ENCODE data around the gene RNF144A. TPM values are rescaled to one million over a fixed set of nuclear protein-coding genes. Genes with fewer than 3 reads are reported as not detected.

RNF144A gene
- total and polyA plus RNA-seq, 2 of the 13 experiments (the other 11 are each of a cell fraction or from before 2014, with no cell fraction given), result 13.9 to 16.5 TPM

DNA sequence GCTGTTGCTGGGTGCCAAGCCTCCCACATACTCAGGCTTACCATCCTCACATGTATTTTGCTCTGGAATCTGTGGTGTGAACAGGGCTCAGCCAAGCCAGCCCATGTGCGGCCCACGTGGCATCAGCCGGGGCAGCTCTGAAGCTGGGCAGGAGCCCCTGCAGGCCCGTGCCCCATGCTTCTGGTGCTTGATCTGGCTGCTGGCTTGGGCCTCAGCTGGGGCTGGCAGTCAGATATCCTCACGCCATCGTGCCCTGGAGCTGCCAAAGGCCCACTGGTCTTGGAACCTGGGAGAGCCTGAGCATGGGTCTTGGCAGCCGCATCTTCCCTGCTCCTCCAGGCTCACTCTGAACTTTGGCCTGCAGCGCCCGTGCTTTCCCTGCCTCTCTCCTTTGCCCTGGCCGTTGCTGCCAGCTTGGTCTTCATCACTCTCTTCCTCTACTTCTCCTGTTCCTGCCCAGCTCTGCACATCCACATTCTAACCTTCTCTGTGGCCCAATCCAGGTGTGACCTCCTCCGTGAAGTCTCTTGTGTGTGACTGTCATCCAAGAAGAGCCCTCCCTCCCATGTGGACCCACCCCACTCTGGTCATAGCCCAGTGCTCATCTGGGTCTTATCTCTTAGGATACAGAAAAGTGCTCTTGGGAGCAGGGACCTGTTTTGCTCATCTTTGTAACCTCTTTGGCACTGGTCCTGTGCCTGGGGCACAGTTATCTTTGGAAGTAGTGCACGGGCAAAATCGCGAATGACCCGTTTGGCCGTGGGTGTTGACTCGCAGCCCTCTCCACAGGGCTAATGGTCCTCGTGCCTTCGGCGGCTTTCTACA lies 116.1 kb downstream of the RNF144A start:
- H3K36me3 ChIP-seq (replicated peaks in 1 of 2; ENCODE audit: control insufficient read depth in 1 of 2, insufficient read depth in 2 of 2, low read length in 2 of 2), result peaks cover 5 to 17% of the 10 kb centered on the region in 2 experiments; a peak in 3 of 5 replicates
- TF ChIP-seq, protein P1, sequence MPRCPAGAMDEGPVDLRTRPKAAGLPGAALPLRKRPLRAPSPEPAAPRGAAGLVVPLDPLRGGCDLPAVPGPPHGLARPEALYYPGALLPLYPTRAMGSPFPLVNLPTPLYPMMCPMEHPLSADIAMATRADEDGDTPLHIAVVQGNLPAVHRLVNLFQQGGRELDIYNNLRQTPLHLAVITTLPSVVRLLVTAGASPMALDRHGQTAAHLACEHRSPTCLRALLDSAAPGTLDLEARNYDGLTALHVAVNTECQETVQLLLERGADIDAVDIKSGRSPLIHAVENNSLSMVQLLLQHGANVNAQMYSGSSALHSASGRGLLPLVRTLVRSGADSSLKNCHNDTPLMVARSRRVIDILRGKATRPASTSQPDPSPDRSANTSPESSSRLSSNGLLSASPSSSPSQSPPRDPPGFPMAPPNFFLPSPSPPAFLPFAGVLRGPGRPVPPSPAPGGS (CRISPR knock-in tag; IDR thresholded peaks at IDR 0.05), result 0 out of 2 replicates have a peak, but pooled peaks have one; percentile 21
- TF ChIP-seq, protein P2, sequence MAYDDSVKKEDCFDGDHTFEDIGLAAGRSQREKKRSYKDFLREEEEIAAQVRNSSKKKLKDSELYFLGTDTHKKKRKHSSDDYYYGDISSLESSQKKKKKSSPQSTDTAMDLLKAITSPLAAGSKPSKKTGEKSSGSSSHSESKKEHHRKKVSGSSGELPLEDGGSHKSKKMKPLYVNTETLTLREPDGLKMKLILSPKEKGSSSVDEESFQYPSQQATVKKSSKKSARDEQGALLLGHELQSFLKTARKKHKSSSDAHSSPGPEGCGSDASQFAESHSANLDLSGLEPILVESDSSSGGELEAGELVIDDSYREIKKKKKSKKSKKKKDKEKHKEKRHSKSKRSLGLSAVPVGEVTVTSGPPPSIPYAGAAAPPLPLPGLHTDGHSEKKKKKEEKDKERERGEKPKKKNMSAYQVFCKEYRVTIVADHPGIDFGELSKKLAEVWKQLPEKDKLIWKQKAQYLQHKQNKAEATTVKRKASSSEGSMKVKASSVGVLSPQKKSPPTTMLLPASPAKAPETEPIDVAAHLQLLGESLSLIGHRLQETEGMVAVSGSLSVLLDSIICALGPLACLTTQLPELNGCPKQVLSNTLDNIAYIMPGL (CRISPR knock-in tag; IDR thresholded peaks at IDR 0.05; ENCODE audit: borderline replicate concordance in 1 of 2, low read depth in 1 of 2), result no peak
- TF ChIP-seq IKZF4 (CRISPR knock-in tag; IDR thresholded peaks at IDR 0.05; ENCODE audit: borderline replicate concordance, low read depth, not compliant biosample characterization), result no peak
- no peaks in the 10 kb centered on the region for H3K9me3 ChIP-seq (ENCODE audit: low read length)
- no peaks in the 10 kb centered on the region for H3K79me2 ChIP-seq (ENCODE audit: insufficient read depth, low read length)
- BruUV-seq (replicated peaks), result no TSS peak
- H3K27ac ChIP-seq (ENCODE audit: extremely low read length, insufficient read depth, low read length), result no peak overlapping the region
- H3K4me2 ChIP-seq (ENCODE audit: low read depth, low read length), result no peak overlapping the region
- POLR2A ChIA-PET, result no interaction called here
- no peak overlapping the region for H2AFZ ChIP-seq (ENCODE audit: low read length)
- peaks cover 7% of the 10 kb centered on the region; the same call in 1 of the 2 replicates for H4K20me1 ChIP-seq (ENCODE audit: insufficient read depth, low read length)
- 98% methylated on average over 18 of the region's 20 CpGs for WGBS (ENCODE audit: low lambda C conversion rate)
- DNase-seq (ENCODE audit: low spot score) (no peak), ATAC-seq (no peak), FAIRE-seq (no peak)
- in situ Hi-C loops (cut with HindIII; ENCODE audit: extremely low pct_ligation_motif_present, low pct_unique_long_range_greater_than_20kb) (no loop called here), intact Hi-C loops (cut with micrococcal nuclease; ENCODE audit: unreplicated experiment) (no loop called here)
- CTCF ChIA-PET (ENCODE audit: low intra/inter-chr PET ratio, low total read pairs), result interaction anchor here (1.4 kb wide), 1 partner anchor 136 kb away, joined by 5 read pairs; no protein-coding TSS in a partner anchor
- no peak overlapping the region for H3K4me3 ChIP-seq (replicated peaks in 1 of 3; ENCODE audit: insufficient read depth in 1 of 3, low read depth in 2 of 3, low read length in 3 of 3)
- H3K9ac ChIP-seq (ENCODE audit: insufficient read depth, low read depth, low read length), result no peak overlapping the region
- peaks cover 37% of the 10 kb centered on the region for H3K4me1 ChIP-seq (ENCODE audit: insufficient read depth, low read length)
- no peaks in the 10 kb centered on the region for H3K27me3 ChIP-seq (ENCODE audit: control insufficient read depth in 1 of 2, insufficient read depth in 2 of 2, low read length in 2 of 2)

Data from HepG2 (cell line).